Keratinocyte (primary cell): Measurements from ENCODE around the gene CPED1. TPM values are rescaled to one million over a fixed set of nuclear protein-coding genes. Genes with fewer than 3 reads are reported as not detected.

ENCODE experiments used
- DNase-seq: peaks from one replicate; pipeline ENCODE4 v3.0.0-alpha.2; 2011; ENCODE audit warnings: low read depth, missing footprints, low spot score
- FAIRE-seq: peaks from 2 replicates; lab custom pipeline; 2011; peaks lifted over from hg19 to GRCh38; lab: Jason Lieb, UNC
- H2AFZ ChIP-seq: 2 replicates; pipeline ENCODE4 v1.6.0; 2012; ENCODE audit warnings: low read length, control low read depth, inconsistent platforms; ENCODE audit not compliant: control insufficient read depth
- H3K27ac ChIP-seq: 2 replicates; pipeline ENCODE4 v1.5.1; 2011; ENCODE audit warnings: low read length; ENCODE audit not compliant: control insufficient read depth, insufficient read depth
- H3K27me3 ChIP-seq: 3 replicates; pipeline ENCODE4 v1.6.0; 2011; ENCODE audit warnings: low read length; ENCODE audit not compliant: control insufficient read depth, insufficient read depth; ENCODE audit errors: extremely low read depth
- H3K36me3 ChIP-seq, 2 experiments: 2 replicates in 1 of 2; 3 replicates in 1 of 2; pipeline ENCODE4 v1.5.1; 2011; ENCODE audit warnings: low read length in 2 of 2, mild to moderate bottlenecking in 1 of 2; ENCODE audit not compliant: control insufficient read depth in 2 of 2, insufficient read depth in 2 of 2; ENCODE audit errors: extremely low read depth in 1 of 2
- H3K4me1 ChIP-seq: 3 replicates; pipeline ENCODE4 v1.5.1; 2011; ENCODE audit warnings: low read length; ENCODE audit not compliant: control insufficient read depth, insufficient read depth; ENCODE audit errors: extremely low read depth
- H3K4me2 ChIP-seq: 3 replicates; pipeline ENCODE4 v1.6.0; 2011; ENCODE audit warnings: low read depth, low read length; ENCODE audit not compliant: control insufficient read depth, insufficient read depth; ENCODE audit errors: extremely low read depth
- H3K4me3 ChIP-seq, 3 experiments: fragments of 200-600 bp in 1 of 3; sonication (generic) in 1 of 3; 2 replicates in 2 of 3; 3 replicates in 1 of 3; pipeline ENCODE4 v1.5.1; 2011 to 2016; ENCODE audit warnings: low read length in 3 of 3, mild to moderate bottlenecking in 3 of 3, control low read depth in 2 of 3, inconsistent platforms in 1 of 3, low read depth in 1 of 3, mixed read lengths in 1 of 3, mixed run types in 1 of 3, moderate library complexity in 1 of 3; ENCODE audit not compliant: control insufficient read depth in 2 of 3, insufficient read depth in 2 of 3; ENCODE audit errors: extremely low read depth in 1 of 3
- H3K79me2 ChIP-seq: 2 replicates; pipeline ENCODE4 v1.6.0; 2012; ENCODE audit warnings: low read length; ENCODE audit not compliant: control insufficient read depth, insufficient read depth
- H3K9ac ChIP-seq: 3 replicates; pipeline ENCODE4 v1.6.0; 2011; ENCODE audit warnings: low read length; ENCODE audit not compliant: control insufficient read depth, insufficient read depth; ENCODE audit errors: extremely low read depth
- H3K9me1 ChIP-seq: 3 replicates; pipeline ENCODE4 v1.6.0; 2011; ENCODE audit warnings: low read length; ENCODE audit not compliant: control insufficient read depth, insufficient read depth; ENCODE audit errors: extremely low read depth
- H3K9me3 ChIP-seq: 2 replicates; pipeline ENCODE4 v1.5.1; 2012; ENCODE audit warnings: low read depth, low read length; ENCODE audit not compliant: control insufficient read depth
- H4K20me1 ChIP-seq: 3 replicates; pipeline ENCODE4 v1.6.0; 2011; ENCODE audit warnings: low read length; ENCODE audit not compliant: control insufficient read depth, insufficient read depth; ENCODE audit errors: extremely low read depth
- EZH2 ChIP-seq: IDR thresholded peaks from one replicate; pipeline ENCODE4 v1.6.1; 2012; ENCODE audit warnings: inconsistent platforms, mild to moderate bottlenecking, low read length, moderate library complexity
- dilution Hi-C: fragments of 300-500 bp; cut with MboI; formaldehyde crosslinking; loops from one replicate; pipeline ENCODE4 v1.7.0; 2020; ENCODE audit warnings: low sequenced_read_pairs; ENCODE audit not compliant: extremely low pct_ligation_motif_present
- polyA plus RNA-seq, 5 experiments: library from polyadenylated mRNA; depleted of rRNA in 3 of 5; stranded (reverse) in 3 of 5; stranded (forward) in 1 of 5; unstranded in 1 of 5; fragments of >200 nt; gene quantifications; 1 replicate in 1 of 5; 2 replicates in 3 of 5; 3 replicates in 1 of 5; pipeline versions ENCODE4 v1.2.1 to v1.2.3, GENCODE V29; 2011 to 2012; ENCODE audit warnings: missing spikeins in 2 of 5, low read depth in 1 of 5, low replicate concordance in 1 of 5
- TF ChIP-seq, protein P1 (sequence below), 3 experiments: IDR thresholded peaks in 1 of 3; conservative IDR thresholded peaks in 1 of 3; optimal IDR thresholded peaks in 1 of 3; 2 replicates in 2 of 3; 3 replicates in 1 of 3; pipeline versions ENCODE3 to v1.5.1; 2011; ENCODE audit warnings: low read length in 3 of 3, mild to moderate bottlenecking in 3 of 3, moderate library complexity in 2 of 3, control low read depth in 1 of 3, inconsistent platforms in 1 of 3; ENCODE audit not compliant: insufficient read depth in 2 of 3; ENCODE audit errors: extremely low read depth in 1 of 3

CPED1 gene
- polyA plus RNA-seq, 1 donor (not counting 4 experiments of a cell fraction or from before 2014, with no cell fraction given): 0.62 TPM

DNA sequence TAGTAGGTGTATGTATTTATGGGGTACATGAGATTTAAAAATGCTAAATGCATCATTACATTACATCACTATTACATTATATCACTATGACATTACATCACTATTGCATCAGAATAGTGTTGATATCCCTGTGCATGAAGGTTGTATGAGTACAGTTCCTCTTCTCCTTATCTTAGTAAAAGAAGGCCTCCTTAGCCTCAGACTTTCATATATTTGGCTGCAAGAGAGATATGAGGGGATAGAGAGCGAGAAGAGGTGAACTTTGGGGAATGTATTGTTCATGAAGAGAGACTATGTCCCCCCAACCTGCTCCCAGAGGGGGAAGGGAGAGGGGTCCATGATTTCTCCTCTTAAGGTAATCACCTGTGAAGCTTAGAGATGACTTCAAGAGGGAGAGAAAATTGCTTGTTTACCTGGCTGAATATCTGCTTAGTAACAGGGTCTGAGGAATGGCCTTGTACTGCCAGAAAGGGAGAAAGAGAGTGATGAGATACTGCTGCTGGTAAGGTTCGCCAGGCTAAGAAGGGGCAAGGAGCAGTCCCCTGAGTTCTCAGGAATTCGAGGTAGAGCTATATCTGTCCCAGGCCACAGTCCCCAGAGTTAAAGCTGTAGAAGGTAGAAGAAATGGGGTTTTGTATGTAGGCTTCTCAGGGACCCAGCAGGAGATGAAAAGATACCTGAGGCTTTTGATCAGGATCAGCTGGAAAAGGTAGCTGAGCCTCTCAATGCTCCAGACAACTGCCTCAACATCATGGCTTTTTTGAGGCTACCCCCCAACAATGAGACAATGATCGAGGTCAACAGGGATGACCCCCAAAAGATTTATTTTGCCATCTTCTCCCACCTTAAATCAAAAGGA lies 171.9 kb downstream of the CPED1 start:
- Histone ChIP-seq H2AFZ (no peak overlapping the region), H3K9me1 (no peaks in the 10 kb centered on the region), H3K27me3 (no peaks in the 10 kb centered on the region), H3K79me2 (no peaks in the 10 kb centered on the region), H3K4me1 (no peaks in the 10 kb centered on the region), H3K27ac (no peak overlapping the region), H3K9ac (no peak overlapping the region), H3K36me3 (no peaks in the 10 kb centered on the region), H3K9me3 (no peaks in the 10 kb centered on the region), H3K4me3 (no peak overlapping the region), H4K20me1 (no peaks in the 10 kb centered on the region), H3K4me2 (no peak overlapping the region)
- no peak for DNase-seq
- no peak for FAIRE-seq
- dilution Hi-C loops: no loop called here
- TF ChIP-seq EZH2: no peak
- TF ChIP-seq, protein P1, sequence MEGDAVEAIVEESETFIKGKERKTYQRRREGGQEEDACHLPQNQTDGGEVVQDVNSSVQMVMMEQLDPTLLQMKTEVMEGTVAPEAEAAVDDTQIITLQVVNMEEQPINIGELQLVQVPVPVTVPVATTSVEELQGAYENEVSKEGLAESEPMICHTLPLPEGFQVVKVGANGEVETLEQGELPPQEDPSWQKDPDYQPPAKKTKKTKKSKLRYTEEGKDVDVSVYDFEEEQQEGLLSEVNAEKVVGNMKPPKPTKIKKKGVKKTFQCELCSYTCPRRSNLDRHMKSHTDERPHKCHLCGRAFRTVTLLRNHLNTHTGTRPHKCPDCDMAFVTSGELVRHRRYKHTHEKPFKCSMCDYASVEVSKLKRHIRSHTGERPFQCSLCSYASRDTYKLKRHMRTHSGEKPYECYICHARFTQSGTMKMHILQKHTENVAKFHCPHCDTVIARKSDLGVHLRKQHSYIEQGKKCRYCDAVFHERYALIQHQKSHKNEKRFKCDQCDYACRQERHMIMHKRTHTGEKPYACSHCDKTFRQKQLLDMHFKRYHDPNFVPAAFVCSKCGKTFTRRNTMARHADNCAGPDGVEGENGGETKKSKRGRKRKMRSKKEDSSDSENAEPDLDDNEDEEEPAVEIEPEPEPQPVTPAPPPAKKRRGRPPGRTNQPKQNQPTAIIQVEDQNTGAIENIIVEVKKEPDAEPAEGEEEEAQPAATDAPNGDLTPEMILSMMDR (optimal IDR thresholded peaks at IDR 0.05 in 1 of 3, IDR thresholded peaks at IDR 0.05 in 1 of 3, conservative IDR thresholded peaks at IDR 0.05 in 1 of 3; ENCODE audit: extremely low read depth in 1 of 3, insufficient read depth in 2 of 3, low read length in 3 of 3): no peak

DNA sequence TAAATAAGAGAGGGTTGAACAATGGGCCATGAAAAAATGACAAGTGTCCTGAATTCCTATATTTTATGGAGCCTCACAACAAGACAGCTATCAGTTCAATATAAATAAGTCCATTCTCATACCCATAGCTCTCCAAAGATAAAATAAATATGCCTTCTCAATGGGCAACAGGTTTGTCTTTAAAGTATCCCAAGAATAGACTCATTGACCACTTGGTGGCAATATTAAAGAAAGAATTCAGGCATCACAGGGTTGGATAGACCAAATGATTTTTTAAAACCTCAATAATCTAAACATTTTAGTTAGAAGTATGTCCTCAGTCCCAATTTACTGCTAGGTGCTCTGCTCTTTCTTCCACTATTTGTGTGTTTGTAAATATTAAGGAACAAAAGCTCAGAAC lies 175.2 kb downstream of the CPED1 start:
- Histone ChIP-seq H2AFZ (no peak overlapping the region), H3K36me3 (no peaks in the 10 kb centered on the region), H3K9me1 (no peaks in the 10 kb centered on the region), H3K9ac (no peak overlapping the region), H3K4me3 (no peak overlapping the region), H3K27me3 (no peaks in the 10 kb centered on the region), H3K4me1 (no peaks in the 10 kb centered on the region), H3K4me2 (no peak overlapping the region), H3K9me3 (no peaks in the 10 kb centered on the region), H3K27ac (no peak overlapping the region), H4K20me1 (no peaks in the 10 kb centered on the region), H3K79me2 (no peaks in the 10 kb centered on the region)
- FAIRE-seq (no peak), DNase-seq (no peak)
- dilution Hi-C loops: no loop called here
- TF ChIP-seq, protein P1 (optimal IDR thresholded peaks at IDR 0.05 in 1 of 3, IDR thresholded peaks at IDR 0.05 in 1 of 3, conservative IDR thresholded peaks at IDR 0.05 in 1 of 3; ENCODE audit: extremely low read depth in 1 of 3, insufficient read depth in 2 of 3, low read length in 3 of 3): no peak
- TF ChIP-seq EZH2: no peak
